HG03432 (cell line): ENCODE data around the gene ACTN1.

ENCODE experiments used
- ATAC-seq: cut with Tn5 transposase; IDR thresholded peaks from one replicate; pipeline ENCODE4 v1.9.1; 2021; ENCODE audit warnings: mild to moderate bottlenecking, moderate library complexity; ENCODE audit not compliant: unreplicated experiment

Gene ACTN1

GRCh38 chr14:68840454-68840853, 138.6 kb downstream of the ACTN1 start:
- ATAC-seq, result no peak

- ATAC-seq, result no peak
Measured at GRCh38 chr14:68836082-68836481, 143.0 kb downstream of the ACTN1 start.

GRCh38 chr14:68834816-68835215, 144.3 kb downstream of the ACTN1 start:
- ATAC-seq, result no peak

- ATAC-seq, result no peak
Measured at GRCh38 chr14:68828698-68829097, 150.4 kb downstream of the ACTN1 start.

GRCh38 chr14:68825729-68826128, 153.4 kb downstream of the ACTN1 start:
- no peak for ATAC-seq

GRCh38 chr14:68824517-68825347, 154.4 kb downstream of the ACTN1 start:
- no peak for ATAC-seq

GRCh38 chr14:68824207-68824516, 154.9 kb downstream of the ACTN1 start:
- ATAC-seq, result no peak
